B cell (primary cell): Measurements from ENCODE around the gene ARFGAP2. TPM values are rescaled to one million over a fixed set of nuclear protein-coding genes. Genes with fewer than 3 reads are reported as not detected.

Experiments used
- ATAC-seq: fragments of 200-7000 bp; cut with Tn5 transposase; one replicate; pipeline ENCODE4 v1.10.0; 2021; ENCODE audit warnings: low read depth, mild to moderate bottlenecking, moderate number of reproducible peaks, moderate library complexity
- CTCF ChIA-PET: fragments of 350-600 bp; sonication (Branson Sonifier 250); formaldehyde crosslinking; loops from one replicate; lab custom pipeline; 2021; ENCODE audit warnings: antibody characterized with exemption, inconsistent platforms; lab: Charles Lee
- POLR2A ChIA-PET: fragments of 350-600 bp; sonication (Branson Sonifier 250); formaldehyde crosslinking; loops from one replicate; lab custom pipeline; 2021; ENCODE audit warnings: antibody characterized with exemption; lab: Charles Lee
- DNase-seq: peaks from one replicate; pipeline ENCODE4 v3.0.0; 2013
- H2AFZ ChIP-seq: 2 replicates; pipeline ENCODE4 v1.6.1; 2012; ENCODE audit warnings: mild to moderate bottlenecking, low read depth, low read length; ENCODE audit not compliant: insufficient read depth, poor library complexity, severe bottlenecking
- H3K27ac ChIP-seq, 2 donors: 1 replicate in 1 of 2; 2 replicates in 1 of 2; pipeline ENCODE4 v1.5.1; 2012 to 2013; ENCODE audit warnings: low read length in 2 of 2, mild to moderate bottlenecking in 2 of 2, moderate library complexity in 1 of 2
- H3K27me3 ChIP-seq, 4 experiments: fragments of 200-600 bp in 1 of 4; sonication (generic) in 1 of 4; replicated peaks in 1 of 4; 1 replicate in 2 of 4; 2 replicates in 2 of 4; pipeline versions ENCODE4 v1.6.1 to v1.7.0; 2013 to 2016; ENCODE audit warnings: low read length in 3 of 4, mild to moderate bottlenecking in 2 of 4, mixed read lengths in 1 of 4, moderate library complexity in 1 of 4; ENCODE audit not compliant: insufficient read depth in 4 of 4, control insufficient read depth in 3 of 4; ENCODE audit errors: control extremely low read depth in 1 of 4
- H3K36me3 ChIP-seq, 2 experiments: replicated peaks in 1 of 2; 1 replicate in 1 of 2; 2 replicates in 1 of 2; pipeline versions ENCODE4 v1.6.1 to v1.7.1; 2013; ENCODE audit warnings: low read length in 1 of 2; ENCODE audit not compliant: insufficient read depth in 2 of 2, control insufficient read depth in 1 of 2; ENCODE audit errors: control extremely low read depth in 1 of 2, extremely low read depth in 1 of 2
- H3K4me1 ChIP-seq, 2 donors: fragments of 200-600 bp in 1 of 2; sonication (generic) in 1 of 2; 1 replicate in 1 of 2; 2 replicates in 1 of 2; pipeline versions ENCODE4 v1.5.1 to v1.6.1; 2013 to 2017; ENCODE audit warnings: low read length in 2 of 2; ENCODE audit not compliant: control insufficient read depth in 2 of 2, insufficient read depth in 2 of 2
- H3K4me2 ChIP-seq: replicated peaks from 2 replicates; pipeline ENCODE3; 2012; ENCODE audit warnings: mild to moderate bottlenecking, low read depth, low read length; ENCODE audit not compliant: poor library complexity, severe bottlenecking
- H3K4me3 ChIP-seq, 5 experiments: fragments of 200-600 bp in 1 of 5; sonication (generic) in 1 of 5; 1 replicate in 3 of 5; 2 replicates in 2 of 5; pipeline versions ENCODE4 v1.5.1 to v1.7.0; 2011 to 2016; ENCODE audit warnings: low read length in 4 of 5, mild to moderate bottlenecking in 4 of 5, low read depth in 2 of 5, control low read depth in 1 of 5, moderate library complexity in 1 of 5; ENCODE audit not compliant: insufficient read depth in 1 of 5; ENCODE audit errors: control extremely low read depth in 1 of 5, extremely low read depth in 1 of 5
- H3K79me2 ChIP-seq: fragments of 200-600 bp; sonication (generic); one replicate; pipeline ENCODE4 v1.6.0; 2016; ENCODE audit warnings: low read length; ENCODE audit not compliant: control insufficient read depth, insufficient read depth
- H3K9ac ChIP-seq: fragments of 200-600 bp; sonication (generic); 2 replicates; pipeline ENCODE4 v1.6.1; 2017; ENCODE audit warnings: mild to moderate bottlenecking, low read length, moderate library complexity
- H3K9me3 ChIP-seq, 3 donors: one replicate each; pipeline versions ENCODE4 v1.6.1 to v1.7.1; 2013; ENCODE audit warnings: low read length in 2 of 3; ENCODE audit not compliant: control insufficient read depth in 2 of 3, insufficient read depth in 1 of 3; ENCODE audit errors: control extremely low read depth in 1 of 3
- H4K20me1 ChIP-seq: 2 replicates; pipeline ENCODE4 v1.6.0; 2012; ENCODE audit warnings: mild to moderate bottlenecking, low read length; ENCODE audit not compliant: insufficient read depth, control insufficient read depth, poor library complexity, severe bottlenecking
- H3K27ac Mint-ChIP-seq: one replicate; pipeline ENCODE4 v1.8.0; 2021; ENCODE audit warnings: mixed read lengths
- H3K27me3 Mint-ChIP-seq: one replicate; pipeline ENCODE4 v1.8.0; 2021; ENCODE audit warnings: mixed read lengths
- H3K4me1 Mint-ChIP-seq: one replicate; pipeline ENCODE4 v1.8.0; 2021; ENCODE audit warnings: mixed read lengths
- H3K4me3 Mint-ChIP-seq: one replicate; pipeline ENCODE4 v1.8.0; 2021; ENCODE audit warnings: mixed read lengths
- H3K9me3 Mint-ChIP-seq: one replicate; pipeline ENCODE4 v1.8.0; 2022; ENCODE audit warnings: mixed read lengths; ENCODE audit not compliant: insufficient read depth
- EZH2 ChIP-seq: IDR thresholded peaks from 2 replicates; pipeline ENCODE4 v1.6.1; 2012; ENCODE audit warnings: borderline replicate concordance, low read depth, mild to moderate bottlenecking, moderate library complexity, low read length; ENCODE audit not compliant: insufficient read depth, poor library complexity, severe bottlenecking
- WGBS: methylation state at CpG from one replicate; pipeline ENCODE4 v1.1.5; 2013; ENCODE audit warnings: missing lambda C conversion rate; ENCODE audit not compliant: insufficient coverage; 5-methylcytosine and 5-hydroxymethylcytosine counted together
- intact Hi-C: fragments of 100-400 bp; cut with micrococcal nuclease; formaldehyde crosslinking; loops from one replicate; pipeline ENCODE4 v1.10.0; 2022
- polyA plus RNA-seq: library from polyadenylated mRNA; depleted of rRNA; stranded (reverse); fragments of >200 nt; gene quantifications from 2 replicates; pipeline ENCODE4 v1.2.3, GENCODE V29; 2012
- total RNA-seq, 2 donors: library from RNA; stranded (reverse); fragments of 120-200 nt in 1 of 2; gene quantifications; 1 replicate in 1 of 2; 2 replicates in 1 of 2; pipeline versions ENCODE4 v1.2.3 to v1.2.4, GENCODE V29; 2013 to 2022
- TF ChIP-seq, protein P1 (sequence below): fragments of 200-600 bp; IDR thresholded peaks from one replicate; pipeline ENCODE4 v1.8.0; 2022; ENCODE audit warnings: antibody characterized with exemption, mild to moderate bottlenecking

The ARFGAP2 gene
- total and polyA plus RNA-seq, 2 donors (not counting 1 experiment from before 2014, with no cell fraction given): 141 to 200 TPM

DNA sequence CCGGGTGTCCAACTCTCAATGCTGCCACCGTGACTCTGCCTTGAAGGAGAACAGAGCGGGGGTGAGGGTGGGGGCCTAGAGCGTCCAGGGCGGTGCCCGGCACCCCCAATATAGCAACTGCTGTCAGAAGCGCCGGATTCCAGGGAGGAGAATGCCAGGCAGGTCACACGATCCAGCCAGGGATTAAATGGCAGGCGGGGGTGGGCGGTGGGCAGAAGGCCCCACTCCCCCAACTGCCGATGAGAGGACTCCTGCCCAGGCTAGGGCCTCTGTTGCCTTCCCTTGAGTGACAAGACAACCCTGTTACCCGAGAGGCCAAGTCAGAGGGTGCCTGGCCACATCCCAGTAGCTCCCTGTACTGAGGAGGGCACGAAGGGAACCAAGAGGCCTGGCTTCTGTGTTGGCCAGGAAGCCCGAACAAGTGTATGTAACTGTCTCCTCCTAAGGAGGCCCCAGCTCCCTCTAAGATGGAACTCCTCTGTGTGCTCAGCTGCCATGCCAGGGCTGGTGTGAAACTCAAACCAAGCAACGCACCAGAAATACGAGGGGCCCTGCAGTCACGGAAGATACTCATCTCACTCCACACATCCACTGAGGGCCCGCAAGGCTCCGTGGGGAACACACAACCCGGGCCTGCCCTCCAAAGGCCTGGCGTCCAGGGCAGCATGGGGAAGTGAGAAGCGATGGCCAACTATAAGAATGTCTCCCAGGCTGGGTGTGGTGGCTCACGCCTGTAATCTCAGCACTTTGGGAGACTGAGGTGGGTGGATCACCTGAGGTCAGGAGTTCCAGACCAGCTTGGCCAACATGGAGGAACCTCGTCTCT is 6.6 kb upstream of the ARFGAP2 start:
- Histone ChIP-seq H3K4me3 (no peak overlapping the region), H3K4me2 (no peak overlapping the region), H3K9me3 (peaks cover 0 to 13% (median 0%) of the 10 kb centered on the region in 3 donors), H3K36me3 (no peaks in the 10 kb centered on the region), H2AFZ (no peak overlapping the region), H3K79me2 (peaks cover 5% of the 10 kb centered on the region), H3K27me3 (peaks cover 0 to 44% (median 15%) of the 10 kb centered on the region in 4 experiments), H4K20me1 (no peaks in the 10 kb centered on the region), H3K4me1 (peaks cover 19 to 25% of the 10 kb centered on the region in 2 donors), H3K27ac (no peak overlapping the region), H3K9ac (no peak overlapping the region)
- 98% methylated on average over 22 of the region's 25 CpGs for WGBS
- Mint-ChIP-seq H3K27ac (no peak overlapping the region), H3K4me1 (peaks cover 16% of the 10 kb centered on the region), H3K9me3 (no peaks in the 10 kb centered on the region), H3K27me3 (peaks cover 10% of the 10 kb centered on the region), H3K4me3 (no peak overlapping the region)
- POLR2A ChIA-PET: interaction anchor here (0.6 kb wide), 1 partner anchor 31 kb away, joined by 3 read pairs; no protein-coding TSS in a partner anchor
- ATAC-seq (no peak), DNase-seq (peak; percentile 10)
- CTCF ChIA-PET: interaction anchor here (0.6 to 1.7 kb wide), 2 partner anchors 76 to 577 kb away, joined by 4 to 5 read pairs; no protein-coding TSS in a partner anchor
- intact Hi-C loops: no loop called here
- no peak for TF ChIP-seq EZH2
- TF ChIP-seq, protein P1, sequence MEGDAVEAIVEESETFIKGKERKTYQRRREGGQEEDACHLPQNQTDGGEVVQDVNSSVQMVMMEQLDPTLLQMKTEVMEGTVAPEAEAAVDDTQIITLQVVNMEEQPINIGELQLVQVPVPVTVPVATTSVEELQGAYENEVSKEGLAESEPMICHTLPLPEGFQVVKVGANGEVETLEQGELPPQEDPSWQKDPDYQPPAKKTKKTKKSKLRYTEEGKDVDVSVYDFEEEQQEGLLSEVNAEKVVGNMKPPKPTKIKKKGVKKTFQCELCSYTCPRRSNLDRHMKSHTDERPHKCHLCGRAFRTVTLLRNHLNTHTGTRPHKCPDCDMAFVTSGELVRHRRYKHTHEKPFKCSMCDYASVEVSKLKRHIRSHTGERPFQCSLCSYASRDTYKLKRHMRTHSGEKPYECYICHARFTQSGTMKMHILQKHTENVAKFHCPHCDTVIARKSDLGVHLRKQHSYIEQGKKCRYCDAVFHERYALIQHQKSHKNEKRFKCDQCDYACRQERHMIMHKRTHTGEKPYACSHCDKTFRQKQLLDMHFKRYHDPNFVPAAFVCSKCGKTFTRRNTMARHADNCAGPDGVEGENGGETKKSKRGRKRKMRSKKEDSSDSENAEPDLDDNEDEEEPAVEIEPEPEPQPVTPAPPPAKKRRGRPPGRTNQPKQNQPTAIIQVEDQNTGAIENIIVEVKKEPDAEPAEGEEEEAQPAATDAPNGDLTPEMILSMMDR: no peak

DNA sequence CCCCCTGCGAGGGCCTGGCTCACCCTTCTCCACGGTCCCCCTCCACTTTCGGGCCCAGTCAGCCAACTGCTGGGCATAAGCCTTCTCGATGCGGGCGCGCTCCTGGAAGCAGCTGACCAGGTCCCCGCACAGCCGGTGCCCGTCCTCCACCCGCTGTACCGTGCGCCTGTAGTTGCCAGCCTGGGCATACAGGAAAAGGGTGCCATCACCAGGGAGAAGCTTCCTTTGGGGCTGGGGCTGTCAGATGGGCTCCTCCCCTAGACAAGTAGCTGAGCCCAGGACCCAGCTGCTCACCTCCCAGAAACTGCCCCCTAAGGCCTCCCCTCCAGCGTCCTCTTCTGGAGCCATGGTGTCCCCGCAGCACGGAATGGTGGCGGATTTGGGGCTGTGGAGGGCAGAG is 5.7 kb upstream of the ARFGAP2 start:
- no peaks in the 10 kb centered on the region for H3K9me3 Mint-ChIP-seq
- Histone ChIP-seq H3K79me2 (peaks cover 5% of the 10 kb centered on the region), H4K20me1 (no peaks in the 10 kb centered on the region), H3K9ac (no peak overlapping the region), H3K27ac (no peak overlapping the region), H3K27me3 (peaks cover 0 to 36% (median 12%) of the 10 kb centered on the region in 4 experiments), H2AFZ (no peak overlapping the region), H3K4me1 (peaks cover 27 to 30% of the 10 kb centered on the region in 2 donors), H3K4me2 (no peak overlapping the region), H3K4me3 (no peak overlapping the region), H3K9me3 (peaks cover 0 to 13% (median 0%) of the 10 kb centered on the region in 3 donors), H3K36me3 (no peaks in the 10 kb centered on the region)
- DNase-seq: no peak
- no peak overlapping the region for H3K27ac Mint-ChIP-seq
- ChIA-PET POLR2A (no interaction called here), CTCF (interaction anchor here (1.7 kb wide), 1 partner anchor 77 kb away, joined by 5 read pairs; no protein-coding TSS in a partner anchor)
- intact Hi-C loops: no loop called here
- H3K27me3 Mint-ChIP-seq: peaks cover 10% of the 10 kb centered on the region
- no peak for ATAC-seq
- peaks cover 20% of the 10 kb centered on the region for H3K4me1 Mint-ChIP-seq
- TF ChIP-seq EZH2: no peak
- TF ChIP-seq, protein P1: no peak
- H3K4me3 Mint-ChIP-seq: no peak overlapping the region
- 98% methylated on average over 13 of the region's 17 CpGs for WGBS
